Measurements from ENCODE around the gene RDH16.

DNA sequence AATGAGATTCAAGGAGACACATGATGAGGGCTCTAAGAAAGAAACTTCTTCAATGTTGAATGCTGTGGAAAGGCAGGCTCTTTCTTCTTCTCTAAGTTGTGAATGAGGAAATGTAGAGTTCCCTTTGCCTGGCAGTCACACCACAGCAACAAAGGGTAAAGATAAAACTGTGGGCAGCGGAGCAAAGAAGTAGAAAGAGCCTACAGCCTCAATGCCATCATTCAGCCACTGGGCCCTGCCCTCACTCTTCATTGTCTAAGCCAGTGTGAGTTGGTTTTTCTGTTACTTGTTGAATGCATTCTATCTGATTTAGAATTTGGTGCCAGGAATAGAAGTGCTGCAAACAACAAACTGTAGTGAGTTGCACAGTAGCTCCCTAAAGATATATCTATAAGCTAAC, 35.4 kb downstream of the RDH16 start:
- no peak for TF ChIP-seq POLR2A (IDR thresholded peaks at IDR 0.05)
- TF ChIP-seq, protein P1, sequence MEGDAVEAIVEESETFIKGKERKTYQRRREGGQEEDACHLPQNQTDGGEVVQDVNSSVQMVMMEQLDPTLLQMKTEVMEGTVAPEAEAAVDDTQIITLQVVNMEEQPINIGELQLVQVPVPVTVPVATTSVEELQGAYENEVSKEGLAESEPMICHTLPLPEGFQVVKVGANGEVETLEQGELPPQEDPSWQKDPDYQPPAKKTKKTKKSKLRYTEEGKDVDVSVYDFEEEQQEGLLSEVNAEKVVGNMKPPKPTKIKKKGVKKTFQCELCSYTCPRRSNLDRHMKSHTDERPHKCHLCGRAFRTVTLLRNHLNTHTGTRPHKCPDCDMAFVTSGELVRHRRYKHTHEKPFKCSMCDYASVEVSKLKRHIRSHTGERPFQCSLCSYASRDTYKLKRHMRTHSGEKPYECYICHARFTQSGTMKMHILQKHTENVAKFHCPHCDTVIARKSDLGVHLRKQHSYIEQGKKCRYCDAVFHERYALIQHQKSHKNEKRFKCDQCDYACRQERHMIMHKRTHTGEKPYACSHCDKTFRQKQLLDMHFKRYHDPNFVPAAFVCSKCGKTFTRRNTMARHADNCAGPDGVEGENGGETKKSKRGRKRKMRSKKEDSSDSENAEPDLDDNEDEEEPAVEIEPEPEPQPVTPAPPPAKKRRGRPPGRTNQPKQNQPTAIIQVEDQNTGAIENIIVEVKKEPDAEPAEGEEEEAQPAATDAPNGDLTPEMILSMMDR (IDR thresholded peaks at IDR 0.05), result no peak

Measured in lower leg skin (tissue), 3 donors.